Activated T-helper 1 cell treated with anti-CD3 and anti-CD28 coated beads, Interleukin-12 subunit alpha, Interleukin-12 subunit beta, Interleukin-2, Interleukin-4 antibody, amounts not matched to agents 30 ng/mL and 10 ng/mL and 1 ng/mL, durations not matched to agents 14 hours and 24 hours and 36 hours (primary cell): Measurements from ENCODE around the gene SCD. TPM values are rescaled to one million over a fixed set of nuclear protein-coding genes. Genes with fewer than 3 reads are reported as not detected.

Experiments used
- DNase-seq: peaks from one replicate; pipeline ENCODE4 v3.0.0; 2021; ENCODE audit warnings: low spot score
- H3K27ac Mint-ChIP-seq: one replicate; pipeline ENCODE4 v1.8.0; 2021; ENCODE audit warnings: mild to moderate bottlenecking, mixed read lengths
- H3K27me3 Mint-ChIP-seq: one replicate; pipeline ENCODE4 v1.8.0; 2022; ENCODE audit warnings: mild to moderate bottlenecking, moderate library complexity, mixed read lengths; ENCODE audit not compliant: insufficient read depth
- H3K36me3 Mint-ChIP-seq: one replicate; pipeline ENCODE4 v1.8.0; 2021; ENCODE audit warnings: low read depth, mixed read lengths
- H3K4me1 Mint-ChIP-seq: one replicate; pipeline ENCODE4 v1.8.0; 2021; ENCODE audit warnings: low read depth, mixed read lengths
- H3K4me3 Mint-ChIP-seq: one replicate; pipeline ENCODE4 v1.8.0; 2021; ENCODE audit warnings: mild to moderate bottlenecking, moderate library complexity, mixed read lengths
- H3K9me3 Mint-ChIP-seq: one replicate; pipeline ENCODE4 v1.8.0; 2021; ENCODE audit warnings: mixed read lengths
- intact Hi-C: fragments of 100-400 bp; cut with micrococcal nuclease; formaldehyde crosslinking; loops from one replicate; pipeline ENCODE4 v1.15.1; 2024
- total RNA-seq: library from RNA; stranded (reverse); gene quantifications from 2 replicates; pipeline ENCODE4 v1.2.3, GENCODE V29; 2022

SCD gene
- total RNA-seq, 1 donor from 2014 or later: 194 TPM

- no peak overlapping the region for H3K27ac Mint-ChIP-seq
- peaks cover under 1% of the 10 kb centered on the region for H3K36me3 Mint-ChIP-seq
- no peaks in the 10 kb centered on the region for H3K9me3 Mint-ChIP-seq
- H3K4me1 Mint-ChIP-seq: no peaks in the 10 kb centered on the region
- no peak for DNase-seq
- no peak overlapping the region for H3K4me3 Mint-ChIP-seq
- intact Hi-C loops: no loop called here
- no peaks in the 10 kb centered on the region for H3K27me3 Mint-ChIP-seq
Measured at GRCh38 chr10:100401631-100402328, 54.7 kb downstream of the SCD start.

- Mint-ChIP-seq H3K4me3 (no peak overlapping the region), H3K9me3 (no peaks in the 10 kb centered on the region), H3K4me1 (no peaks in the 10 kb centered on the region), H3K27me3 (peaks cover 3% of the 10 kb centered on the region), H3K27ac (no peak overlapping the region), H3K36me3 (peaks cover 2% of the 10 kb centered on the region)
- intact Hi-C loops: no loop called here
- DNase-seq: no peak
Measured at GRCh38 chr10:100403734-100404133, 56.7 kb downstream of the SCD start.

- H3K27ac Mint-ChIP-seq: no peak overlapping the region
- H3K4me1 Mint-ChIP-seq: no peaks in the 10 kb centered on the region
- no peaks in the 10 kb centered on the region for H3K9me3 Mint-ChIP-seq
- no peak for DNase-seq
- H3K36me3 Mint-ChIP-seq: peaks cover 13% of the 10 kb centered on the region
- H3K27me3 Mint-ChIP-seq: peaks cover 10% of the 10 kb centered on the region
- no peak overlapping the region for H3K4me3 Mint-ChIP-seq
- intact Hi-C loops: no loop called here
Measured at GRCh38 chr10:100413173-100413572, 66.1 kb downstream of the SCD start.

Other genes with a start within 250 kb of the SCD start
- gene ERLIN1, start 161.2 kb upstream of the SCD start, total RNA-seq: 16.6 and 19.4 TPM in 2 replicates
- 38.3 and 43.6 TPM in 2 replicates for gene CHUK, start 117.6 kb upstream of the SCD start, total RNA-seq
- gene CWF19L1, start 79.6 kb upstream of the SCD start, total RNA-seq: 37.3 and 42.6 TPM in 2 replicates
- gene BLOC1S2, start 60.6 kb upstream of the SCD start, total RNA-seq: 65.7 and 66.5 TPM in 2 replicates
- not detected in 2 replicates for gene PKD2L1, start 17.0 kb upstream of the SCD start, total RNA-seq
- 0.10 and 0.24 TPM in 2 replicates for gene WNT8B, start 115.8 kb downstream of the SCD start, total RNA-seq
- 42.3 and 50.5 TPM in 2 replicates for gene SEC31B, start 172.6 kb downstream of the SCD start, total RNA-seq
- 292 and 304 TPM in 2 replicates for gene NDUFB8, start 182.6 kb downstream of the SCD start, total RNA-seq
- gene HIF1AN, start 188.7 kb downstream of the SCD start, total RNA-seq: 46.5 and 54.1 TPM in 2 replicates